Psoas muscle (tissue), 8 donors: ENCODE results near the gene PRDM2. TPM values are rescaled to one million over a fixed set of nuclear protein-coding genes. Genes with fewer than 3 reads are reported as not detected.

Experiments used
- ATAC-seq, 4 donors: fragments of 200-7000 bp; cut with Tn5 transposase; one replicate each; pipeline ENCODE4 v1.9.1; 2020; ENCODE audit warnings: moderate library complexity in 3 of 4, mild to moderate bottlenecking in 2 of 4
- DNase-seq, 2 donors: peaks; one replicate each; pipeline ENCODE4 v3.0.0-alpha.2; 2020
- H3K27ac ChIP-seq: fragments of 200-600 bp; one replicate; pipeline ENCODE4 v1.8.0; 2022
- H3K27me3 ChIP-seq, 3 donors: fragments of 200-600 bp in 1 of 3; one replicate each; pipeline versions ENCODE4 v1.6.1 to v1.8.0; 2013 to 2022; ENCODE audit warnings: low read length in 2 of 3, mild to moderate bottlenecking in 2 of 3, moderate library complexity in 1 of 3; ENCODE audit not compliant: insufficient read depth in 3 of 3
- H3K36me3 ChIP-seq, 2 donors: fragments of 200-600 bp in 1 of 2; one replicate each; pipeline versions ENCODE4 v1.6.1 to v1.8.0; 2013 to 2022; ENCODE audit warnings: low read depth in 1 of 2, mild to moderate bottlenecking in 1 of 2, moderate library complexity in 1 of 2; ENCODE audit not compliant: insufficient read depth in 1 of 2
- H3K4me1 ChIP-seq: fragments of 200-600 bp; one replicate; pipeline ENCODE4 v1.8.0; 2022
- H3K4me3 ChIP-seq: fragments of 200-600 bp; one replicate; pipeline ENCODE4 v1.8.0; 2022; ENCODE audit warnings: mild to moderate bottlenecking
- H3K9me3 ChIP-seq: fragments of 200-600 bp; one replicate; pipeline ENCODE4 v1.8.0; 2022
- CTCF ChIP-seq: fragments of 200-600 bp; IDR thresholded peaks from one replicate; pipeline ENCODE4 v1.8.0; 2022; ENCODE audit warnings: antibody characterized with exemption
- WGBS, 3 donors: extraction: QIAGEN DNeasy Blood & Tissue Kit; methylation state at CpG; one replicate each; pipeline versions ENCODE4 v1.1.6 to v1.1.7; 2013; 5-methylcytosine and 5-hydroxymethylcytosine counted together
- intact Hi-C, 2 donors: fragments of 100-400 bp; cut with DNase I; formaldehyde crosslinking; loops; one replicate each; pipeline versions ENCODE4 v1.11.0 to v1.14.2; 2022
- polyA plus RNA-seq, 3 donors: library from polyadenylated mRNA; stranded (reverse); fragments of 200-250 nt; gene quantifications; one replicate each; pipeline ENCODE4 v1.2.3, GENCODE V29; 2013
- total RNA-seq, 4 donors: library from RNA; stranded (reverse); fragmentation: NEBNext Ultra II Directional in 2 of 4; extraction: Animal tissue kit (Norgen Biotek cat#: 25700) in 2 of 4; gene quantifications; one replicate each; pipeline versions ENCODE4 v1.2.1 to v1.2.4, GENCODE V29; 2021 to 2023
- donor health status: healthy with polysubstance abuse.
- donor health status: DM: no; HTN: no; CAD: no; lungs with moderate emphysema.
- donor health status: Bipolar disorder and iron deficiency.
- donor health status: healthy.
- donor health status: DM: yes; HTN: yes; CAD: no.
- donor health status: DM: no; HTN: no; CAD: no.
- donor health status: DM: no; HTN: no; CAD: no.
- donor health status: DM: yes; HTN: yes; CAD: no.

Gene PRDM2
- total and polyA plus RNA-seq, 7 donors, result 12.1 to 84.3 (median 44.3) TPM

DNA sequence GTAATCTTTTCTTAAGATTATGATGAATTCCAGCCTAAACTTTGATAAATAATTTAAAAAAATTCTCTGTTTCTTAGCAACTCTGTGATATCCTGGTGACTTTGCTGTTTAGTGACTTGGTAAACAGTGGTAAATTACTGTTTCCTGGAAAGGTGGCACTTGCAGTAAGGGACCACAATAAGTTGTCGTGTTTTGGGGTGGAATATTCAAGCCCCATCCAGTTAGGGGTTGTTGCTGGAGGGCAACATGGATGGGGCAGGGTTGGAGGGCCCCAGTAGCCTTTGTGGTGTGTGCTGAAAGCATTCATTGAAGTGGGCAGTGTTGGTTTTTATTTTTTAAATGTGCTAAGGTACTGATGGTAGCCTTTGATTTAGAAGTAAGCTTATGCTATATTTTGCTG lies 30.3 kb downstream of the PRDM2 start:
- peak overlapping the region; percentile 5 for H3K27ac ChIP-seq

DNA sequence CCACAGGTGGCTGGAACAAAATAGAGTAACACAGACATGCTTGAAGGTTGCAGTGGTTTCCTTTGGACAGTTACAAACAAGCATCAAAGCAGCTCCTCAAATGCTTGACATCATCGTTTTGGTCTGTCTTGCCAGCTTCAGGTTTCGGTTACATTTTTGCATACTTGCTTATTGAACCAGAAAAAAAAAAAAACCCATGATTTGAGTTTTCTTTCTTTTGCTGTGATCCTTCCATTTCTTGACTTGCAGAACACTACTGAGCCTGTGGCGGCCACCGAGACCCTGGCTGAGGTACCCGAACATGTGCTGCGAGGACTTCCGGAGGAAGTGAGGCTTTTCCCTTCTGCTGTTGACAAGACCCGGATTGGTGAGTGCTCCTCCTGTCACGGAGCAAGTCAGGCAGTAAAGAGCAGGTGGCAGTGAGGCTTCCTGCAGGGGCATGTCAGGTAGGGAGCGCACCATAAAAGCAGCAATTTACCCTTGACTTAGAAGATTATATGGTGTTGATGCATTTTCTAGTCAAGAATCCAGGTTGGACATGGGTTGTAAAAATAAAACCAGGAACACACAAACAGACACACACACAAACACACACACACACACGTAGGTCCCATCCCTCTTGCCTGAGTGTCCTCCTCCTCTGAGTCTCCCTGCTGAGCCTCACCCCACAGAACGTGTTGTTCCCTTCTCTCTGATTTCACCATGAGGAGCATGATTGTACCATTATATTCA lies 30.9 kb downstream of the PRDM2 start:
- H3K27me3 ChIP-seq, result no peaks in the 10 kb centered on the region

More for the DNA sequence above, 30.3 kb downstream of the PRDM2 start:
- Histone ChIP-seq H3K4me3 (no peak overlapping the region), H3K27me3 (no peaks in the 10 kb centered on the region), H3K36me3 (no peaks in the 10 kb centered on the region), H3K9me3 (no peaks in the 10 kb centered on the region), H3K4me1 (peaks cover 5% of the 10 kb centered on the region)
- intact Hi-C loops, result no loop called here
- TF ChIP-seq CTCF, result no peak
- ATAC-seq (no peak), DNase-seq (no peak)
- 76 to 88% (median 81%) methylated on average over 1 of the region's 1 CpG for WGBS, 3 donors

DNA sequence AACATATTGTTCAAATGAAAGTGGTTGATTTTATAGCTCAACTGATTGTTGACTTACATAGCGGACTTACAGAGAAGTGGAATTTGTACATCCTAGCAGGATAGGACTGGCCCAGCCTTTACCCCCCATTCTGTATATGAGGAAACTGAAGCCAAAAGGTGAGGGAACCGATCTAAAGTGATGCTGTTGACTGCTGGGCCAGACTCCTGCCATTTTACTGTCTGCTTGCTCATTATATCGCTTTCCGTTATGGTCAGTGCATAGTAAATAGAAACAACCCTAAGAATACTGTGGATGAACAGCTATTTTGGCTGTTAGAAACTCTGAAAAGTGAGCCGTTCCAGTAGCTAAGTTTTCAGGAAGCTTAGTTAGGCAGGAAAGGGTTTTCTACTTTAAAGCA lies 31.9 kb downstream of the PRDM2 start:
- Histone ChIP-seq H3K4me1 (peaks cover 5% of the 10 kb centered on the region), H3K27me3 (no peaks in the 10 kb centered on the region), H3K36me3 (no peaks in the 10 kb centered on the region), H3K4me3 (no peak overlapping the region), H3K27ac (no peak overlapping the region), H3K9me3 (no peaks in the 10 kb centered on the region)
- ATAC-seq (no peak), DNase-seq (no peak)
- no peak for TF ChIP-seq CTCF
- 70 to 85% (median 72%) methylated on average over 5 of the region's 5 CpGs for WGBS, 3 donors
- intact Hi-C loops, result no loop called here

More for the DNA sequence above, 30.9 kb downstream of the PRDM2 start:
- Histone ChIP-seq H3K36me3 (no peaks in the 10 kb centered on the region), H3K4me3 (peak overlapping the region; percentile 8), H3K9me3 (no peaks in the 10 kb centered on the region), H3K4me1 (peaks cover 5% of the 10 kb centered on the region), H3K27ac (peak overlapping the region; percentile 5)
- no peak for TF ChIP-seq CTCF
- WGBS, 3 donors, result 39 to 62% (median 42%) methylated on average over 12 of the region's 12 CpGs
- peak; percentile 40 to 76 (median 56) for ATAC-seq
- intact Hi-C loops, result no loop called here
- peak; percentile 27 to 54 for DNase-seq

GRCh38 chr1:13732971-13733667 lies 33.1 kb downstream of the PRDM2 start:
- ATAC-seq, result peak in 1 of 4 donors; percentile 36
- Histone ChIP-seq H3K27ac (no peak overlapping the region), H3K4me1 (peaks cover 5% of the 10 kb centered on the region), H3K36me3 (no peaks in the 10 kb centered on the region), H3K27me3 (no peaks in the 10 kb centered on the region), H3K4me3 (no peak overlapping the region), H3K9me3 (no peaks in the 10 kb centered on the region)
- DNase-seq, result no peak
- TF ChIP-seq CTCF, result no peak
- intact Hi-C loops, result no loop called here
- 43 to 51% (median 49%) methylated on average over 5 of the region's 5 CpGs for WGBS, 3 donors
